Spinal cord (tissue), 10 donors: Measurements from ENCODE around the gene PDK4. TPM values are rescaled to one million over a fixed set of nuclear protein-coding genes. Genes with fewer than 3 reads are reported as not detected.
A peak's percentile ranks its signal among the peaks of the same experiment; 100 is the strongest.

ENCODE experiments used
- DNase-seq, 6 donors: peaks; one replicate each; pipeline versions ENCODE4 v3.0.0 to v3.0.0-alpha.2; 2013 to 2015; ENCODE audit warnings: low spot score in 6 of 6, low read depth in 4 of 6
- H3K27ac ChIP-seq: one replicate; pipeline ENCODE4 v1.5.1; 2013; ENCODE audit warnings: low read depth, low read length, control low read depth
- H3K27me3 ChIP-seq: one replicate; pipeline ENCODE4 v1.6.1; 2013; ENCODE audit warnings: low read length; ENCODE audit not compliant: control insufficient read depth, insufficient read depth
- H3K36me3 ChIP-seq: one replicate; pipeline ENCODE4 v1.6.1; 2013; ENCODE audit warnings: low read length; ENCODE audit not compliant: control insufficient read depth, insufficient read depth
- H3K4me1 ChIP-seq: one replicate; pipeline ENCODE4 v1.6.1; 2013; ENCODE audit warnings: low read length; ENCODE audit not compliant: control insufficient read depth, insufficient read depth
- H3K4me3 ChIP-seq: one replicate; pipeline ENCODE4 v1.5.1; 2013; ENCODE audit warnings: low read depth, low read length, control low read depth
- H3K9me3 ChIP-seq: one replicate; pipeline ENCODE4 v1.6.1; 2013; ENCODE audit warnings: low read length; ENCODE audit not compliant: control insufficient read depth, insufficient read depth
- WGBS: methylation state at CpG from one replicate; pipeline ENCODE4 v1.1.5; 2013; ENCODE audit warnings: missing lambda C conversion rate; ENCODE audit not compliant: insufficient coverage; 5-methylcytosine and 5-hydroxymethylcytosine counted together
- polyA plus RNA-seq, 2 donors: library from polyadenylated mRNA; unstranded; fragments of 120-200 nt; gene quantifications; one replicate each; pipeline ENCODE4 v1.2.1, GENCODE V29; 2013; ENCODE audit not compliant: insufficient read length in 2 of 2
- total RNA-seq, 2 donors: library from RNA; depleted of rRNA in 1 of 2; stranded (reverse); fragments of 120-200 nt in 1 of 2; fragments of >200 nt in 1 of 2; gene quantifications; one replicate each; pipeline versions ENCODE4 v1.2.3 to v1.2.4, GENCODE V29; 2013 to 2014
- donor health status: healthy.

Gene PDK4
- total and polyA plus RNA-seq, 4 donors: 14.7 to 35.2 (median 23.5) TPM

DNA sequence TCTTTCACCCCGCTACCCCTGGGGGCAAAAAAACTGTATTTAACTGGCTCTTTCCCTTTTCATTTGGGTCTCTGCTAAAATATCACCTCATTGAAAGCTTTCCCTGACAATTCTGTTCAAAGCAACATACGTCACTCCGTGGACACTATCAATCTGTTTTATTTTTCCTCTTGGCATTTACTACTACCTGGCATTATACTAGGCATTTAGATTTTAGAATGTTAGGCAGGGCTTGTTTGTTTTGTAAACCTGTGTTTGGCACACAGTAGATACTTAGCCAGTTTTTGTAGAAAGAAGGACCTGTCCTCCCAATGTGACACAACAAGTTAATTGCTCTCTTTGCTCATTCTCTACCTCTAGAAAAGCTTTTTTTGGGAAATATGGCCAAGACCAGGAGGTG, 26.5 kb upstream of the PDK4 start:
- WGBS: no CpG with 5 or more reads among the region's 3 CpGs
- no peaks in the 10 kb centered on the region for H3K27me3 ChIP-seq
- no peaks in the 10 kb centered on the region for H3K36me3 ChIP-seq
- peaks cover under 1% of the 10 kb centered on the region for H3K9me3 ChIP-seq
- no peaks in the 10 kb centered on the region for H3K4me1 ChIP-seq
- no peak overlapping the region for H3K4me3 ChIP-seq
- DNase-seq: no peak
- H3K27ac ChIP-seq: no peak overlapping the region

DNA sequence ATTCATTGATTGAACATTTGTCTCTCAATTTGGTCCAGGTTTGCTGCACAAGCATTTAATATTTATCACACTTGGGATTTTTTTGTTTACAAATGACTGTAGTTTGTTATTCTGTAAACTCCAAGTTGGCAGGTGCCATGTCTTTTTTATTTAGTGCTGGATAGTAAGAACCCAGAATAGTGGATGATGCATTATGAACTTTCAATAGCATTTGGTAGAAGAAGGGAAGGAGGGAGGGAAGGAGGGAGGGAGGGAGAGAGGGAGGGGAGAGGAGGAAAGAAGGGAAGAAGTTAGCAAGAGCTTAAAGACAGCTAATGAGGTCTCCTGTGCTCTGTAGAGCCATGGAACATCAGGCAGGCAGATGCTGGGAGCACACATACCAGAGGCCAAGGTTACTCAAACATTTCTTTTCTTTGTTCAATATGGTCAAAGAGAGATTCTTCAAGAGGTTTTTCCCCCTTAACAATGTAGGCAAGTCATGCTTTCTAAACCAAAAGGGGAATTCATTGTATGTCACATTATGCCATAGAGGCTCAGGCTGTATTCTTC, 25.8 kb upstream of the PDK4 start:
- no peaks in the 10 kb centered on the region for H3K36me3 ChIP-seq
- no peak overlapping the region for H3K4me3 ChIP-seq
- no peaks in the 10 kb centered on the region for H3K27me3 ChIP-seq
- H3K9me3 ChIP-seq: peaks cover 1% of the 10 kb centered on the region
- no peak for DNase-seq
- H3K27ac ChIP-seq: no peak overlapping the region
- no peaks in the 10 kb centered on the region for H3K4me1 ChIP-seq

DNA sequence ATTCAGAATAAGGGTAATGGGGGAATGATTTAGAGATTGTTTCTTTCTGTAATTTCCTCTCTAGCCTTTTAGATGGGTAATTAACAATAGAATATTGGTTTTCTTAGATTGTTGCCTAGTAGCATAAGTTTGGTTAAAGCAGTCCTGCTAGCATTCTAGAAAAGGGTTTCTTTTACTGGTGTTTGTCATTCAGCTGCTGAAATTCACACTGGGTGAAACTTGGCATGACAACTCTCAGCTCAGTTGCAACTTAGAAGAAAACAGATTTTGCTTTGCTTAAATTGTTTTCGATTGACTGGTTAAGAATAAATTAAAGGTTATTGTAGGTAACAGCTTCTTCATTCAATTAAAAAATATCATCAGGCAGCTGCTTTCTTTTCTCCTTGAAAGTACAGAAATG, 25.1 kb upstream of the PDK4 start:
- peak in 2 of 6 donors; percentile 24 to 28 for DNase-seq
- Histone ChIP-seq H3K4me3 (no peak overlapping the region), H3K27me3 (no peaks in the 10 kb centered on the region), H3K36me3 (no peaks in the 10 kb centered on the region), H3K27ac (no peak overlapping the region), H3K4me1 (no peaks in the 10 kb centered on the region), H3K9me3 (peaks cover 1% of the 10 kb centered on the region)
- no CpG with 5 or more reads among the region's 1 CpG for WGBS

DNA sequence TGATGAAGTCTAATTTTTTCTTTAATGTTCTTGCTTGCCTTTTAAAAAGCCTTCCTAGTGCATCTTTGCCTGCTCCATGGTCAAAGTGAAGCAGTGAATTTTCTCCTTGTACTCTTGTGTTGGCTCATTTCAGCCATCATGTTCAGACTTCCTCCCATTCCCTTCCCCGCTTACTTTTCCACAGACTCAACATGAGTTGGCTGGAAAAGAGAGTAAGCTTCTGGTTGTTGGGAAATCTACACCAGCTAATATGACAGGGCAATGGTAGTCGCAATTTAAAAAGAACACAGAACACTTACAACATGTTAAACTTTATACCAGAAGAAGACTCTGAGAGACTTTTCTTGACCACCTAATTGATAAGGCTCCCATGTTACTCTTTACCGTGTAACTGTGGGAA, 24.3 kb upstream of the PDK4 start:
- WGBS: no CpG with 5 or more reads among the region's 3 CpGs
- H3K9me3 ChIP-seq: peaks cover 1% of the 10 kb centered on the region
- H3K27me3 ChIP-seq: no peaks in the 10 kb centered on the region
- no peak overlapping the region for H3K4me3 ChIP-seq
- H3K27ac ChIP-seq: no peak overlapping the region
- DNase-seq: no peak
- H3K4me1 ChIP-seq: no peaks in the 10 kb centered on the region
- H3K36me3 ChIP-seq: no peaks in the 10 kb centered on the region

DNA sequence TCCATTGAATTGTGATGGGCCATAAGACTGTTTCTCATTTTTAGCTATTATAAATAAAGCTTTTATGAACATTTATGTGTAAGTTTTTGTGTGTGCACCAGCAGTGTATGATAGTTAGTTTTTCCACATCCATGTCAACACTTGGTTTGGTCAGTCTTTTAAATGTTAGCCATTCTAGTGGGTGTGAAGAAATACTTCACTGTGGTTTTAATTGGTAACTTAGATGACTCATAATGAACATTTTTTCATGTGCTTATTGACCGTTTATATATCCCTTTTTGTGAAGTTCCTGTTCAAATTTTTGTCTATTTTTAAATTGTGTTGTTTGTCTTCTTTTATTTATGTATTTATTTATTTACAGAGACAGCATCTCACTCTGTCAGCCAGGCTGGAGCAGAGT, 23.6 kb upstream of the PDK4 start:
- peaks cover 1% of the 10 kb centered on the region for H3K9me3 ChIP-seq
- no peaks in the 10 kb centered on the region for H3K4me1 ChIP-seq
- no peak for DNase-seq
- no peak overlapping the region for H3K4me3 ChIP-seq
- no peaks in the 10 kb centered on the region for H3K36me3 ChIP-seq
- WGBS: no CpG with 5 or more reads among the region's 1 CpG
- no peaks in the 10 kb centered on the region for H3K27me3 ChIP-seq
- no peak overlapping the region for H3K27ac ChIP-seq

DNA sequence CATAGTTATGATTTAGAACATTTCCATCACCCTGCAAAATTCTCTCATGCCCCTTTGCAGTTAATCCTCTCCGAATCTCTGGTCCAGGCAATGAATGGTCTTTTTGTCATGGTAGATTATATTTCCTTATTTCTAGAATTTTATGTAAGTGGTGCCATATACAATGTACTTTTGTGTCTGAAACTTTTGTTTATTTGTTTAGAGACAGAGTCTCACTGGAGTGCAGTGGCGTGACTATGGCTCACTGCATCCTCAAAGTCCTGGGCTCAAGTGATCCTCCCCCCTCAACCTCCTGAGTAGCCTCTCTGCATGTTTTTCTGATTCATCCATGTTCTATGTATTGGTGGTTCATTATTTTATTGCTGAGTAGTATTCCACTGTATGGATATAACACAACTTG, 23.2 kb upstream of the PDK4 start:
- DNase-seq: no peak
- no peaks in the 10 kb centered on the region for H3K27me3 ChIP-seq
- H3K4me1 ChIP-seq: no peaks in the 10 kb centered on the region
- WGBS: no CpG with 5 or more reads among the region's 2 CpGs
- no peak overlapping the region for H3K4me3 ChIP-seq
- no peak overlapping the region for H3K27ac ChIP-seq
- H3K36me3 ChIP-seq: no peaks in the 10 kb centered on the region
- peaks cover 1% of the 10 kb centered on the region for H3K9me3 ChIP-seq

DNA sequence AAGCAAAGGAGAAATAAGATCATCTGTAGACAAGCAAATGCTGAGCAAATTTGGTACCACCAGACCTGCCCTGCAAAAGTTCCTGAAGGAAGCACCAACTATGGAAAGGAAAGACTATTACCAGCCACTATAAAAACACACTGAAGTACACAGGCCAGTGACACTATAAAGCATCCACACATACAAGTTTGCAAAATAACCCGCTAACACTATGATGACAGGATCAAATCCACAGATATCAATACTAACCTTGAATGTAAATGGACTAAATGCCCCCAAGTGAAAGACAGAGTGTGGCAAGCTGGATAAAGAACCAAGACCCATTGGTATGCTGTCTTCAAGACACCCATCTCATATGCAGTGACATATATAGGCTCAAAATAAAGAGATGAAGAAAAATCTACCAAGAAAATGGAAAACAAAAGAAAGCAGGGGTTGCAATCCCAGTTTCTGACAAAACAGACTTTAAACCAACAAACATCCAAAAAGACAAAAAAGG, 18.2 kb upstream of the PDK4 start:
- no CpG with 5 or more reads among the region's 1 CpG for WGBS
- Histone ChIP-seq H3K27me3 (no peaks in the 10 kb centered on the region), H3K9me3 (peaks cover 4% of the 10 kb centered on the region), H3K27ac (no peak overlapping the region), H3K36me3 (no peaks in the 10 kb centered on the region), H3K4me1 (no peaks in the 10 kb centered on the region), H3K4me3 (no peak overlapping the region)
- DNase-seq: no peak

DNA sequence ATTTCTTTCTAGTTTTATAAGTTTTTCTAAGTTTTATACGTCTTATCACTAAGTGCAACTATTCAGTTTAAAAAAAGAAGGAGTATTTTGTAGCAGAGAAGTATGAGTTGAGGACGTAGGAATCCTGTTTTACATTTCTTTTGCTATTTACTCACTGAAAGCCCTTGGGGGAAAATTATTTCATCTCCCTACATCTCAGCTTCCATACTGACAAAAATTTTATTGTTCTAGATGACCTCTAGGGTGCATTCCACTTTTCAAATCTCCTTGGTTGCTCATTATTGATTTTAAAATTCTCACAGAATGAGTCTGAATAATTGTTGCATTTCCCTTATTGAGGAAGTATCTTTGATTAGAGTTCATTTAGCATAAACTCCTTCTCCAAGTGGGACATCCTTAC, 14.9 kb upstream of the PDK4 start:
- no peaks in the 10 kb centered on the region for H3K36me3 ChIP-seq
- H3K9me3 ChIP-seq: peaks cover 2% of the 10 kb centered on the region
- H3K27me3 ChIP-seq: no peaks in the 10 kb centered on the region
- peaks cover 7% of the 10 kb centered on the region for H3K4me1 ChIP-seq
- WGBS: no CpG with 5 or more reads among the region's 2 CpGs
- peak overlapping the region; percentile 26 for H3K27ac ChIP-seq
- no peak overlapping the region for H3K4me3 ChIP-seq
- DNase-seq: no peak

DNA sequence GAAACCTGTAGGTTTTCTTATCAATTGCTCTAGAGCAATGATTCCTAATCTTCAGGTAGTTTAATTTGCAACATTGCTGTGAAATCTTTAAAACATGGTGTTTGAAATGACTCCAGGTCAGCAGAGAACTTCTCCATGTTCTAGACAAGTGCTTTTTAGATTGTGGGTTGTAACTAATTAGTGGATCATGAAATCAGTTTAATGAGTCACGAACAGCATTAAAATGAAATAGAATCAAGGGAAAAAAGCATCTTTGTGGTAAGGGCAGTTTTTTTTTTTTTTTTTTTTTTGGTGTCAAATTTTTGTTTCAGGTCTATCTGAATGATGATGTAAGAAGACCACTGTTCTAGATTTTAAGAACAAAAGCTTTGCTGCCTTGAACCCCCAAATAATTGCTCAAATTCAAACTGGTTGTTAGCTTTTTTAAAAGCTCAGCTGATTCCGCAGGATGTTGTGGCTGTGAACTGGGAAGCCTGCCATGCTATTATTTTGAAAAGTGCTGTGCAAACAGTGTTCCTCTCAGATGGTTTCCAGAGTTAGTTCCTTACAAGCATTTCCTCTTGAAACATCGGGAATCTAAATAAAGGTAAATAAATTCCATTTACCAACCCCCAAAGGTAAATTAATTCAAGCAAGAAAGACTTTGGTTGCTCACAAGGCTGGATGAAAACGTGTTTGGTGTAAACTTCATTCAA, 13.1 kb upstream of the PDK4 start:
- 67% methylated on average over 1 of the region's 4 CpGs for WGBS
- H3K36me3 ChIP-seq: peaks cover 2% of the 10 kb centered on the region
- peaks cover 7% of the 10 kb centered on the region for H3K4me1 ChIP-seq
- H3K27me3 ChIP-seq: no peaks in the 10 kb centered on the region
- peaks cover 2% of the 10 kb centered on the region for H3K9me3 ChIP-seq
- H3K4me3 ChIP-seq: peak overlapping the region; percentile 10
- H3K27ac ChIP-seq: peak overlapping the region; percentile 86
- peak in 2 of 6 donors; percentile 38 to 75 for DNase-seq
